Cardiac muscle cell (in vitro differentiated cells and primary cell): ENCODE results near the gene MACROD2. TPM values are rescaled to one million over a fixed set of nuclear protein-coding genes. Genes with fewer than 3 reads are reported as not detected.

Source experiments
- DNase-seq, 2 donors: peaks; one replicate each; pipeline versions ENCODE4 v3.0.0 to v3.0.0-alpha.2; 2010 to 2017; ENCODE audit warnings: low read depth in 1 of 2, low spot score in 1 of 2
- H3K27ac ChIP-seq: fragments of 200-600 bp; sonication (generic); 2 replicates; pipeline ENCODE4 v1.5.1; 2016
- H3K27me3 ChIP-seq: fragments of 200-600 bp; sonication (generic); 2 replicates; pipeline ENCODE4 v1.6.0; 2016; ENCODE audit warnings: control low read depth
- H3K36me3 ChIP-seq: fragments of 200-600 bp; sonication (generic); 2 replicates; pipeline ENCODE4 v1.5.1; 2016; ENCODE audit warnings: control low read depth
- H3K4me1 ChIP-seq: fragments of 200-600 bp; sonication (generic); 2 replicates; pipeline ENCODE4 v1.8.1; 2017; ENCODE audit warnings: low read depth, mild to moderate bottlenecking, mixed run types
- H3K4me3 ChIP-seq: fragments of 200-600 bp; sonication (generic); 2 replicates; pipeline ENCODE4 v1.5.1; 2016; ENCODE audit warnings: mild to moderate bottlenecking
- H3K9me3 ChIP-seq: fragments of 200-600 bp; sonication (generic); 2 replicates; pipeline ENCODE4 v1.5.1; 2017; ENCODE audit warnings: low read depth, mild to moderate bottlenecking, control low read depth
- CTCF ChIP-seq: IDR thresholded peaks from 2 replicates; pipeline ENCODE4 v1.5.1; 2012; ENCODE audit warnings: low read depth, mild to moderate bottlenecking, low read length
- polyA plus RNA-seq: library from polyadenylated mRNA; unstranded; fragments of >200 nt; fragmentation: Nextera tagmentation; extraction: Ambion mirVana; gene quantifications from 2 replicates; pipeline ENCODE4 v1.2.1, GENCODE V29; 2016
- total RNA-seq: library from RNA; depleted of rRNA; stranded (reverse); fragments of >200 nt; gene quantifications from 2 replicates; pipeline ENCODE4 v1.2.3, GENCODE V29; 2016

MACROD2 gene
- total and polyA plus RNA-seq, 2 experiments from 2014 or later: 9.3 to 14.4 TPM

- no peaks in the 10 kb centered on the region for H3K4me1 ChIP-seq
- no peaks in the 10 kb centered on the region for H3K9me3 ChIP-seq
- DNase-seq: no peak
- H3K36me3 ChIP-seq: no peaks in the 10 kb centered on the region
- no peaks in the 10 kb centered on the region for H3K27me3 ChIP-seq
- no peak overlapping the region for H3K4me3 ChIP-seq
- no peak for TF ChIP-seq CTCF
- H3K27ac ChIP-seq: no peak overlapping the region
Observed at GRCh38 chr20:14729390-14729789, 734.1 kb downstream of the MACROD2 start.

DNA sequence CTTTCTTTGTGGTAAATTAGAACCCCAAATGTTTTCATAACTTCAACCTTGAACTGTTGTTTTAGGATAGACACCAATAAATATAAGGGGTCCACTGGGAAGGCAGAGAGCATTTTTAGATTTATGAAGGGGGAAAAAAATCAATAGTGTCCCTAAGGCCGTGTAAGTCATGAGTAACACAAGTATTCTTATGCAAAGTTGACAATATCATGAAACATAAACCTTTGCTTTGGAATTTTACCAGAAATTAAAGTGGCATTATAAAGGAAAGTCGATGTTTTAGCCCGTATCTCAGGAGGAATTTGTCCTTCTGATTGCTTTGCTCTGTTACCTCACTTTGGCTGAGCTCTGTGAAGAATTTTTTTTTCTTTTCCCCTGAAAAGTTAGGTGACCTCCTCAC lies 737.0 kb downstream of the MACROD2 start:
- TF ChIP-seq CTCF: no peak
- Histone ChIP-seq H3K27me3 (no peaks in the 10 kb centered on the region), H3K36me3 (no peaks in the 10 kb centered on the region), H3K9me3 (no peaks in the 10 kb centered on the region), H3K27ac (no peak overlapping the region), H3K4me1 (no peaks in the 10 kb centered on the region), H3K4me3 (no peak overlapping the region)
- DNase-seq: no peak

GRCh38 chr20:14732996-14733395 lies 737.7 kb downstream of the MACROD2 start:
- no peaks in the 10 kb centered on the region for H3K36me3 ChIP-seq
- no peaks in the 10 kb centered on the region for H3K27me3 ChIP-seq
- no peak for DNase-seq

GRCh38 chr20:14740380-14740779 lies 745.1 kb downstream of the MACROD2 start:
- Histone ChIP-seq H3K9me3 (no peaks in the 10 kb centered on the region), H3K4me1 (no peaks in the 10 kb centered on the region), H3K4me3 (no peak overlapping the region), H3K27me3 (no peaks in the 10 kb centered on the region), H3K36me3 (no peaks in the 10 kb centered on the region), H3K27ac (no peak overlapping the region)
- no peak for TF ChIP-seq CTCF
- DNase-seq: no peak

More at GRCh38 chr20:14732996-14733395, 737.7 kb downstream of the MACROD2 start:
- H3K4me1 ChIP-seq: no peaks in the 10 kb centered on the region
- no peak overlapping the region for H3K27ac ChIP-seq
- no peak for TF ChIP-seq CTCF
- no peak overlapping the region for H3K4me3 ChIP-seq
- no peaks in the 10 kb centered on the region for H3K9me3 ChIP-seq

DNA sequence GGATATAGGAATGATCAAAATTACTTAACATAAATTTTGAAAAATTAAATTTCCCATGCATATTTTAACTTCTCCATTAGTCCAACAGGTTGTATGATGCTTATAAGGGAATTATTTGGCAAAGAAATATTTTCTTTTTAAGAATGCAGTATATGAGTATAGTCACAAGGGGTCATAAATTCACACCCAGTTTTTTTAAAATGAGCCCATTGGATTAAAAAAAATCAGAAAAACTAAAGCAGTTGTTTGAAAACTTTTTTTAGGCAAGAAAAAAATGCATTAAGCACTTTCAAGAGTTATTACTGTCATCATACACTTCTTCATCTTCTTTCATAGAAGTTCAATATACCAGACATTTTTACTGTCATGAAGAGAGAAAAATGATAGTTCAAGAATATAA lies 746.3 kb downstream of the MACROD2 start:
- H3K27ac ChIP-seq: no peak overlapping the region
- no peaks in the 10 kb centered on the region for H3K27me3 ChIP-seq
- H3K36me3 ChIP-seq: no peaks in the 10 kb centered on the region
- no peak overlapping the region for H3K4me3 ChIP-seq
- DNase-seq: no peak
- H3K4me1 ChIP-seq: peaks cover 4% of the 10 kb centered on the region
- no peak for TF ChIP-seq CTCF
- H3K9me3 ChIP-seq: no peaks in the 10 kb centered on the region

GRCh38 chr20:14744723-14745122 lies 749.4 kb downstream of the MACROD2 start:
- Histone ChIP-seq H3K4me1 (peaks cover 4% of the 10 kb centered on the region), H3K27me3 (no peaks in the 10 kb centered on the region), H3K4me3 (no peak overlapping the region), H3K36me3 (no peaks in the 10 kb centered on the region), H3K9me3 (no peaks in the 10 kb centered on the region), H3K27ac (no peak overlapping the region)
- no peak for TF ChIP-seq CTCF
- DNase-seq: no peak
